Neuron (in vitro differentiated cells): Measurements from ENCODE around the gene HSD17B12.

Experiments used
- H2AFZ ChIP-seq: one replicate; pipeline ENCODE4 v1.6.1; 2013; ENCODE audit warnings: low read depth, mild to moderate bottlenecking, inconsistent platforms, low read length, moderate library complexity
- H3K27me3 ChIP-seq: one replicate; pipeline ENCODE4 v1.6.1; 2013; ENCODE audit warnings: low read length; ENCODE audit not compliant: insufficient read depth
- H3K36me3 ChIP-seq: one replicate; pipeline ENCODE4 v1.6.1; 2013; ENCODE audit warnings: low read length; ENCODE audit not compliant: insufficient read depth
- H3K4me1 ChIP-seq: one replicate; pipeline ENCODE4 v1.6.1; 2013; ENCODE audit warnings: low read length; ENCODE audit not compliant: insufficient read depth
- H3K4me3 ChIP-seq: 2 replicates; pipeline ENCODE4 v1.5.1; 2013; ENCODE audit warnings: mild to moderate bottlenecking, low read length, moderate library complexity
- H3K9me3 ChIP-seq: one replicate; pipeline ENCODE4 v1.6.1; 2013; ENCODE audit warnings: low read length

HSD17B12 gene

GRCh38 chr11:43693069-43693468, 12.5 kb downstream of the HSD17B12 start:
- Histone ChIP-seq H3K36me3 (peaks cover 2% of the 10 kb centered on the region), H3K4me1 (peaks cover 2% of the 10 kb centered on the region), H2AFZ (no peak overlapping the region), H3K4me3 (no peak overlapping the region), H3K9me3 (peaks cover 2% of the 10 kb centered on the region), H3K27me3 (no peaks in the 10 kb centered on the region)

- no peaks in the 10 kb centered on the region for H3K4me1 ChIP-seq
- peaks cover 2% of the 10 kb centered on the region for H3K9me3 ChIP-seq
- H3K36me3 ChIP-seq = peaks cover 2% of the 10 kb centered on the region
- H2AFZ ChIP-seq = no peak overlapping the region
- no peaks in the 10 kb centered on the region for H3K27me3 ChIP-seq
- no peak overlapping the region for H3K4me3 ChIP-seq
Observed at GRCh38 chr11:43693731-43694130, 13.2 kb downstream of the HSD17B12 start.

- H3K4me1 ChIP-seq = no peaks in the 10 kb centered on the region
- H2AFZ ChIP-seq = no peak overlapping the region
- peaks cover 3% of the 10 kb centered on the region for H3K36me3 ChIP-seq
- H3K27me3 ChIP-seq = no peaks in the 10 kb centered on the region
- no peak overlapping the region for H3K4me3 ChIP-seq
- peaks cover 2% of the 10 kb centered on the region for H3K9me3 ChIP-seq
Observed at GRCh38 chr11:43694477-43694876, 13.9 kb downstream of the HSD17B12 start.

GRCh38 chr11:43697679-43698078, 17.1 kb downstream of the HSD17B12 start:
- no peaks in the 10 kb centered on the region for H3K4me1 ChIP-seq
- H2AFZ ChIP-seq = no peak overlapping the region
- peaks cover 4% of the 10 kb centered on the region for H3K9me3 ChIP-seq
- no peaks in the 10 kb centered on the region for H3K27me3 ChIP-seq
- H3K4me3 ChIP-seq = no peak overlapping the region
- peaks cover 5% of the 10 kb centered on the region for H3K36me3 ChIP-seq

- Histone ChIP-seq H3K36me3 (peaks cover 5% of the 10 kb centered on the region), H3K27me3 (no peaks in the 10 kb centered on the region), H3K4me1 (no peaks in the 10 kb centered on the region), H3K9me3 (peaks cover 4% of the 10 kb centered on the region), H3K4me3 (no peak overlapping the region), H2AFZ (no peak overlapping the region)
Observed at GRCh38 chr11:43699870-43700269, 19.3 kb downstream of the HSD17B12 start.

GRCh38 chr11:43706631-43707030, 26.1 kb downstream of the HSD17B12 start:
- Histone ChIP-seq H3K4me1 (no peaks in the 10 kb centered on the region), H3K9me3 (no peaks in the 10 kb centered on the region), H3K36me3 (no peaks in the 10 kb centered on the region), H3K27me3 (no peaks in the 10 kb centered on the region), H3K4me3 (no peak overlapping the region), H2AFZ (no peak overlapping the region)

- Histone ChIP-seq H3K4me1 (no peaks in the 10 kb centered on the region), H2AFZ (no peak overlapping the region), H3K27me3 (no peaks in the 10 kb centered on the region), H3K9me3 (no peaks in the 10 kb centered on the region), H3K36me3 (no peaks in the 10 kb centered on the region), H3K4me3 (no peak overlapping the region)
Observed at GRCh38 chr11:43708776-43709175, 28.2 kb downstream of the HSD17B12 start.

- H3K27me3 ChIP-seq = no peaks in the 10 kb centered on the region
- no peak overlapping the region for H3K4me3 ChIP-seq
- no peak overlapping the region for H2AFZ ChIP-seq
- no peaks in the 10 kb centered on the region for H3K4me1 ChIP-seq
- no peaks in the 10 kb centered on the region for H3K36me3 ChIP-seq
- no peaks in the 10 kb centered on the region for H3K9me3 ChIP-seq
Observed at GRCh38 chr11:43709689-43710088, 29.2 kb downstream of the HSD17B12 start.

GRCh38 chr11:43712676-43713075, 32.1 kb downstream of the HSD17B12 start:
- H3K4me3 ChIP-seq = no peak overlapping the region
- H3K36me3 ChIP-seq = no peaks in the 10 kb centered on the region
- H3K4me1 ChIP-seq = no peaks in the 10 kb centered on the region
- H3K27me3 ChIP-seq = no peaks in the 10 kb centered on the region
- H2AFZ ChIP-seq = no peak overlapping the region
- H3K9me3 ChIP-seq = no peaks in the 10 kb centered on the region

GRCh38 chr11:43718373-43718772, 37.8 kb downstream of the HSD17B12 start:
- no peaks in the 10 kb centered on the region for H3K27me3 ChIP-seq
- H3K4me3 ChIP-seq = no peak overlapping the region
- H3K36me3 ChIP-seq = peaks cover 5% of the 10 kb centered on the region
- H3K4me1 ChIP-seq = no peaks in the 10 kb centered on the region
- no peak overlapping the region for H2AFZ ChIP-seq
- H3K9me3 ChIP-seq = peaks cover 7% of the 10 kb centered on the region

- no peaks in the 10 kb centered on the region for H3K9me3 ChIP-seq
- H3K4me1 ChIP-seq = no peaks in the 10 kb centered on the region
- no peak overlapping the region for H2AFZ ChIP-seq
- H3K27me3 ChIP-seq = no peaks in the 10 kb centered on the region
- H3K36me3 ChIP-seq = peaks cover 5% of the 10 kb centered on the region
- no peak overlapping the region for H3K4me3 ChIP-seq
Observed at GRCh38 chr11:43723617-43724016, 43.1 kb downstream of the HSD17B12 start.

GRCh38 chr11:43732225-43732624, 51.7 kb downstream of the HSD17B12 start:
- peaks cover 9% of the 10 kb centered on the region for H3K9me3 ChIP-seq
- H3K4me1 ChIP-seq = peaks cover 15% of the 10 kb centered on the region
- H3K27me3 ChIP-seq = no peaks in the 10 kb centered on the region

GRCh38 chr11:43734256-43734655, 53.7 kb downstream of the HSD17B12 start:
- peaks cover 4% of the 10 kb centered on the region for H3K36me3 ChIP-seq
- no peaks in the 10 kb centered on the region for H3K27me3 ChIP-seq
- H2AFZ ChIP-seq = no peak overlapping the region
- H3K9me3 ChIP-seq = peaks cover 9% of the 10 kb centered on the region
- no peak overlapping the region for H3K4me3 ChIP-seq
- H3K4me1 ChIP-seq = peaks cover 26% of the 10 kb centered on the region

More at GRCh38 chr11:43732225-43732624, 51.7 kb downstream of the HSD17B12 start:
- Histone ChIP-seq H3K36me3 (peaks cover 4% of the 10 kb centered on the region), H3K4me3 (no peak overlapping the region), H2AFZ (no peak overlapping the region)

GRCh38 chr11:43735115-43735514, 54.6 kb downstream of the HSD17B12 start:
- Histone ChIP-seq H3K9me3 (peaks cover 9% of the 10 kb centered on the region), H2AFZ (no peak overlapping the region), H3K4me3 (no peak overlapping the region), H3K4me1 (peaks cover 26% of the 10 kb centered on the region), H3K36me3 (peaks cover 4% of the 10 kb centered on the region), H3K27me3 (no peaks in the 10 kb centered on the region)
